NCI-H526 treated with DMSO at 0.1 percent for 48 hours (cell line): ENCODE data around the gene NR2F1.

ENCODE experiments used
- DNase-seq: peaks from one replicate; lab custom pipeline; 2025; lab: John Stamatoyannopoulos, UW

The NR2F1 gene

GRCh38 chr5:93642526-93642925 lies 59.5 kb downstream of the NR2F1 start:
- no peak for DNase-seq
